GM12878 (cell line): ENCODE measurements around the gene HDAC7. TPM values are rescaled to one million over a fixed set of nuclear protein-coding genes. Genes with fewer than 3 reads are reported as not detected.

Experiments
- ATAC-seq: fragments of 200-7000 bp; cut with Tn5 transposase; 3 replicates; pipeline ENCODE4 v1.9.1; 2020; ENCODE audit warnings: mild to moderate bottlenecking, moderate library complexity
- BruUV-seq: library from RNA; stranded (reverse); fragments of 400-500 nt; replicated peaks from 2 replicates; lab custom pipeline; 2021; lab: Mats Ljungman, UMichigan
- CTCF ChIA-PET: fragments of 300-600 bp; sonication (Branson Sonifier 250); formaldehyde crosslinking; extraction: SDS; loops from one replicate; lab custom pipeline; 2021; ENCODE audit warnings: inconsistent platforms; lab: Yijun Ruan, JAX
- POLR2A ChIA-PET: fragments of 350-600 bp; formaldehyde crosslinking; extraction: SDS; loops from one replicate; lab custom pipeline; 2021; ENCODE audit warnings: inconsistent platforms; lab: Charles Lee
- RAD21 ChIA-PET: fragments of 300-600 bp; sonication (Branson Sonifier 250); formaldehyde crosslinking; loops from one replicate; lab custom pipeline; 2023; ENCODE audit warnings: antibody characterized with exemption; ENCODE audit not compliant: unreplicated experiment; lab: Charles Lee
- SMC1A ChIA-PET: fragments of 300-600 bp; sonication (Branson Sonifier 250); formaldehyde crosslinking; loops from one replicate; lab custom pipeline; 2023; ENCODE audit not compliant: unreplicated experiment, uncharacterized antibody; lab: Charles Lee
- DNase-seq: peaks from one replicate; pipeline ENCODE4 v3.0.0-alpha.2; 2011; ENCODE audit warnings: low read depth, low spot score
- FAIRE-seq: peaks from 3 replicates; lab custom pipeline; 2011; peaks lifted over from hg19 to GRCh38; lab: Jason Lieb, UNC
- H2AFZ ChIP-seq: 2 replicates; pipeline ENCODE4 v1.6.0; 2011; ENCODE audit warnings: low read depth, low read length, control low read depth; ENCODE audit not compliant: control insufficient read depth
- H3K27ac ChIP-seq: 2 replicates; pipeline ENCODE4 v1.5.1; 2011; ENCODE audit warnings: control low read depth; ENCODE audit not compliant: control insufficient read depth, insufficient read depth
- H3K27me3 ChIP-seq, 2 experiments: replicated peaks in 1 of 2; 2 replicates each; pipeline versions ENCODE4 v1.6.0 to v1.6.1; 2011; ENCODE audit warnings: low read length in 1 of 2; ENCODE audit not compliant: control insufficient read depth in 2 of 2, insufficient read depth in 2 of 2
- H3K36me3 ChIP-seq, 2 experiments: 2 replicates each; pipeline ENCODE4 v1.5.1; 2011; ENCODE audit warnings: low read length in 1 of 2; ENCODE audit not compliant: control insufficient read depth in 2 of 2, insufficient read depth in 2 of 2
- H3K4me1 ChIP-seq: 2 replicates; pipeline ENCODE4 v1.6.1; 2011; ENCODE audit warnings: mild to moderate bottlenecking, low read length, moderate library complexity, mixed read lengths; ENCODE audit not compliant: control insufficient read depth, insufficient read depth
- H3K4me2 ChIP-seq: 2 replicates; pipeline ENCODE4 v1.6.0; 2011; ENCODE audit warnings: control low read depth; ENCODE audit not compliant: control insufficient read depth, insufficient read depth
- H3K4me3 ChIP-seq: fragments of 200-600 bp; sonication (generic); 2 replicates; pipeline ENCODE4 v1.5.1; 2016
- H3K79me2 ChIP-seq: 2 replicates; pipeline ENCODE4 v1.6.0; 2011; ENCODE audit warnings: low read length; ENCODE audit not compliant: control insufficient read depth, insufficient read depth
- H3K9ac ChIP-seq: 2 replicates; pipeline ENCODE4 v1.8.0; 2011; ENCODE audit warnings: low read length, control low read depth, mixed read lengths; ENCODE audit not compliant: control insufficient read depth, insufficient read depth
- H3K9me3 ChIP-seq: replicated peaks from 3 replicates; pipeline ENCODE4 v1.5.1; 2011; ENCODE audit warnings: mild to moderate bottlenecking, low read length; ENCODE audit not compliant: control insufficient read depth, insufficient read depth
- H4K20me1 ChIP-seq: 2 replicates; pipeline ENCODE4 v1.6.0; 2011; ENCODE audit not compliant: control insufficient read depth, insufficient read depth
- CHD1 ChIP-seq: IDR thresholded peaks from 2 replicates; pipeline ENCODE4 v1.6.1; 2012; ENCODE audit warnings: low read depth, low read length, improper control_type of control experiment
- CREB1 ChIP-seq: IDR thresholded peaks from 2 replicates; pipeline ENCODE4 v1.6.1; 2012; ENCODE audit warnings: low read depth, mild to moderate bottlenecking, inconsistent platforms
- HDGF ChIP-seq: fragments of 450-650 bp; IDR thresholded peaks from 2 replicates; pipeline ENCODE4 v1.6.1; 2016; ENCODE audit warnings: antibody characterized with exemption
- LARP7 ChIP-seq: fragments of 450-650 bp; IDR thresholded peaks from 2 replicates; pipeline ENCODE4 v1.6.1; 2017; ENCODE audit warnings: mild to moderate bottlenecking
- RELA ChIP-seq: fragments of 450-650 bp; IDR thresholded peaks from 2 replicates; pipeline ENCODE4 v1.8.0; 2014; ENCODE audit warnings: borderline replicate concordance; ENCODE audit not compliant: partially characterized antibody
- TBL1XR1 ChIP-seq: IDR thresholded peaks from 2 replicates; pipeline ENCODE4 v1.6.1; 2012; ENCODE audit warnings: low read depth, low read length, improper control_type of control experiment
- ZBTB11 ChIP-seq: fragments of 450-650 bp; formaldehyde crosslinking; IDR thresholded peaks from 2 replicates; pipeline ENCODE4 v1.5.0; 2022; ENCODE audit warnings: mild to moderate bottlenecking, missing genetic modification characterization
- ZNF217 ChIP-seq: fragments of 450-650 bp; IDR thresholded peaks from 2 replicates; pipeline ENCODE4 v1.6.1; 2017; ENCODE audit warnings: antibody characterized with exemption, mild to moderate bottlenecking
- ZNF622 ChIP-seq: fragments of 450-650 bp; IDR thresholded peaks from 2 replicates; pipeline ENCODE4 v1.6.1; 2017; ENCODE audit warnings: mild to moderate bottlenecking, inconsistent platforms
- WGBS: methylation state at CpG from one replicate; pipeline ENCODE4 v1.1.6; 2016; ENCODE audit warnings: low lambda C conversion rate; ENCODE audit not compliant: insufficient replicate concordance, insufficient coverage; ENCODE audit errors: missing lambda C conversion rate; 5-methylcytosine and 5-hydroxymethylcytosine counted together
- in situ Hi-C: fragments of 300-500 bp; cut with MboI; formaldehyde crosslinking; loops from 9 replicates; pipeline ENCODE4 v1.14.3; 2018; ENCODE audit warnings: mixed read lengths
- intact Hi-C: fragments of 100-400 bp; cut with micrococcal nuclease; formaldehyde crosslinking; loops from one replicate; pipeline ENCODE4 v1.14.2; 2022; ENCODE audit not compliant: unreplicated experiment
- polyA plus RNA-seq, 11 experiments: library from polyadenylated mRNA; depleted of rRNA in 4 of 11; unstranded in 6 of 11; stranded (reverse) in 5 of 11; fragments of >200 nt; fragmentation: Nextera tagmentation in 4 of 11; fragmentation: Illumina TruSeq in 1 of 11; extraction: Ambion mirVana in 4 of 11; extraction: Trizol in 1 of 11; gene quantifications; 1 replicate in 1 of 11; 2 replicates in 10 of 11; pipeline versions ENCODE4 v1.2.1 to v1.2.3, GENCODE V29; 2011 to 2016; ENCODE audit warnings: inconsistent platforms in 2 of 11, missing spikeins in 2 of 11, low read depth in 1 of 11
- total RNA-seq, 4 experiments: library from RNA; depleted of rRNA in 3 of 4; stranded (reverse); fragments of >200 nt in 3 of 4; fragmentation: Illumina TruSeq in 1 of 4; extraction: Trizol in 1 of 4; gene quantifications; 2 replicates each; pipeline versions ENCODE4 v1.2.1 to v1.2.3, GENCODE V29; 2013 to 2021

HDAC7 gene
- total and polyA plus RNA-seq, 10 of the 15 experiments (the other 5 are each of a cell fraction or from before 2014, with no cell fraction given) = 0.47 to 18.3 (median 5.4) TPM

- no peak for ATAC-seq
- CTCF ChIA-PET = interaction anchor here (0.9 to 5.3 kb wide), 4 partner anchors 44 to 51 kb away, joined by 3 to 36 read pairs (median 4); no protein-coding TSS in a partner anchor
- RAD21 ChIA-PET = no interaction called here
- SMC1A ChIA-PET = interaction anchor here (0.6 to 1.1 kb wide), 2 partner anchors 61 to 160 kb away, joined by 3 read pairs; partner anchors contain the start of gene ENDOU
- TF ChIP-seq HDGF = no peak
- TF ChIP-seq CREB1 = no peak
- no peak for TF ChIP-seq RELA
- no peak for TF ChIP-seq ZBTB11 (CRISPR knock-in tag)
- no peak for TF ChIP-seq ZNF217
- TF ChIP-seq LARP7 = no peak
- no peak for TF ChIP-seq CHD1
- TF ChIP-seq ZNF622 = no peak
- no peak for TF ChIP-seq TBL1XR1
- POLR2A ChIA-PET = no interaction called here
- in situ Hi-C loops (no loop called here), intact Hi-C loops (no loop called here)
- H3K79me2 ChIP-seq = no peaks in the 10 kb centered on the region
- no peak overlapping the region for H3K9ac ChIP-seq
- no peak for FAIRE-seq
- no peak overlapping the region for H2AFZ ChIP-seq
- no peaks in the 10 kb centered on the region for H3K4me1 ChIP-seq
- no peak overlapping the region for H3K4me2 ChIP-seq
- no peaks in the 10 kb centered on the region for H3K9me3 ChIP-seq
- H3K27ac ChIP-seq = no peak overlapping the region
- BruUV-seq = no TSS peak
- H3K27me3 ChIP-seq = no peaks in the 10 kb centered on the region
- no peak for DNase-seq
- H3K36me3 ChIP-seq = peaks cover 0 to 4% of the 10 kb centered on the region in 2 experiments; a peak in 1 of 4 replicates
- no peaks in the 10 kb centered on the region for H4K20me1 ChIP-seq
- no peak overlapping the region for H3K4me3 ChIP-seq
- WGBS = 92% methylated on average over 10 of the region's 10 CpGs
Observed at GRCh38 chr12:47786662-47787280, 32.9 kb downstream of the HDAC7 start.
